H1 (cell line): Measurements from ENCODE around the gene PROSER2. TPM values are rescaled to one million over a fixed set of nuclear protein-coding genes. Genes with fewer than 3 reads are reported as not detected.

ENCODE experiments used
- ASH2L ChIP-seq: fragments of 200-600, 300-600 bp; sonication (generic); IDR thresholded peaks from one replicate; pipeline ENCODE4 v1.7.1; 2017; ENCODE audit warnings: low read length
- FOSL1 ChIP-seq: IDR thresholded peaks from 2 replicates; pipeline ENCODE4 v1.6.1; 2011; ENCODE audit warnings: mild to moderate bottlenecking, low read depth, low read length, moderate library complexity; ENCODE audit not compliant: insufficient read depth
- HDAC6 ChIP-seq: IDR thresholded peaks from one replicate; pipeline ENCODE4 v1.7.1; 2012; ENCODE audit warnings: low read depth, mild to moderate bottlenecking, inconsistent platforms, low read length, moderate library complexity
- JUND ChIP-seq: IDR thresholded peaks from 2 replicates; pipeline ENCODE4 v1.6.1; 2011; ENCODE audit warnings: mild to moderate bottlenecking, improper control_type of control experiment, low read length
- POLR2AphosphoS5 ChIP-seq: IDR thresholded peaks from 2 replicates; pipeline ENCODE4 v1.6.1; 2011; ENCODE audit warnings: low read depth, low read length
- RAD21 ChIP-seq, 2 experiments: IDR thresholded peaks in 1 of 2; conservative IDR thresholded peaks in 1 of 2; 2 replicates each; pipeline ENCODE4 v1.6.1; 2011; ENCODE audit warnings: low read depth in 2 of 2, low read length in 2 of 2, improper control_type of control experiment in 1 of 2, inconsistent platforms in 1 of 2, mild to moderate bottlenecking in 1 of 2, moderate library complexity in 1 of 2
- SIX5 ChIP-seq: IDR thresholded peaks from 2 replicates; pipeline ENCODE4 v1.6.1; 2011; ENCODE audit warnings: mild to moderate bottlenecking, low read depth, low read length
- SUZ12 ChIP-seq: fragments of 200-600 bp; sonication (generic); IDR thresholded peaks from 2 replicates; pipeline ENCODE4 v1.6.1; 2012; ENCODE audit warnings: mild to moderate bottlenecking, inconsistent platforms, low read length, moderate library complexity, mixed read lengths
- polyA plus RNA-seq, 7 experiments: library from polyadenylated mRNA; depleted of rRNA in 3 of 7; stranded (reverse) in 5 of 7; unstranded in 2 of 7; fragments of >200 nt in 5 of 7; fragments of 200-250 nt in 2 of 7; gene quantifications; 1 replicate in 5 of 7; 2 replicates in 1 of 7; 4 replicates in 1 of 7; pipeline versions ENCODE4 v1.2.1 to v1.2.3, GENCODE V29; 2011 to 2013; ENCODE audit warnings: missing spikeins in 2 of 7, mixed read lengths in 2 of 7
- total RNA-seq: library from RNA; stranded (reverse); fragmentation: NEBNext Ultra II Directional; extraction: Animal tissue kit (Norgen Biotek cat#: 25700); gene quantifications from 2 replicates; pipeline ENCODE4 v1.2.1, GENCODE V29; 2021

Gene PROSER2
- total and polyA plus RNA-seq, 2 of the 8 experiments (the other 6 are each of a cell fraction or from before 2014, with no cell fraction given), result 3.9 to 13.7 TPM

DNA sequence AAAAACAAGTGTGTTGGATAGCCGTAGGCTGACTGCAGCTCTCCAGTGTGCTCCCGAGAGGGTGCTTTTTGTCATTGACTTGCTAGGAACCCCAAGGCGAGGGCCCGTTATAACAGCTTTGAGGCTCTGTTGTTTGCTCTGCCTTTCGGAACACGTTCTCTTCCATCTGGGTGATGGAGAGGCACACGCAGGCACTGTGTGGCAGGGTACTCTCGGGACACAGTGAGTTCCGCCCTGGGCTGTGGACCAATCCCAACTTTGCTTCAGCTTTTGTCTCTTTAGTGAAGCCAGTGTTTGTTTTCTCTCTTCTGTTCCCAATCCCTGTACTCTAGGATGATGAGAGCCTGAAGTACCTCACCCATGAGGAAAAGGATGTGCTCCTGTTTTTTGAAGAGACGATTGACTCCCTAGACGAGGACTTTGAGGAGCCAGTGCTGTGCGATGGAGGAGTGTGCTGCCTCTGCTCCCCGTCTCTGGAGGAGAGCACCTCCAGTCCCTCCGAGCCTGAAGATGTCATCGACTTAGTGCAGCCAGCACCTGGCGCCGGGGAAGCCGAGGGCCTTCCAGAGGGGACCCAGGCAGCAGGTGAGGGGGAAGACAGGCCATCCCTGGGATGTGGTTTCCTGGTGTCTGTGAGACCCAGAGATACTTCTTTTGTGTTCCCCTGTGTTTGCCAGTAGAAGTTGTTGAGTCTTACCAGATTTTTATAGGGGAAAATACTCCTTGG lies 43.2 kb downstream of the PROSER2 start (continued):
- TF ChIP-seq POLR2AphosphoS5, result no peak
- TF ChIP-seq SUZ12, result no peak
- no peak for TF ChIP-seq HDAC6
- TF ChIP-seq RAD21 (IDR thresholded peaks at IDR 0.05 in 1 of 2, conservative IDR thresholded peaks at IDR 0.05 in 1 of 2; ENCODE audit: low read depth in 2 of 2, low read length in 2 of 2), result no peak
- TF ChIP-seq JUND, result no peak
- TF ChIP-seq FOSL1, result no peak
- no peak for TF ChIP-seq ASH2L
- no peak for TF ChIP-seq SIX5
